HT-29 (cell line): ENCODE results near the gene MRGPRE. TPM values are rescaled to one million over a fixed set of nuclear protein-coding genes. Genes with fewer than 3 reads are reported as not detected.
"Not testable (repeated sequence)": the region's sequence is repeated elsewhere in the genome, so short reads cannot be mapped to it uniquely, and the experiment has no call there.

Experiments used
- DNase-seq: peaks from one replicate; pipeline ENCODE4 v3.0.0-alpha.2; 2015; ENCODE audit warnings: low spot score
- total RNA-seq: library from RNA; depleted of rRNA; stranded (reverse); fragments of >200 nt; shearing (Covaris generic); gene quantifications from 2 replicates; pipeline ENCODE4 v1.2.3, GENCODE V29; 2014; rRNA removed

The MRGPRE gene, protein sequence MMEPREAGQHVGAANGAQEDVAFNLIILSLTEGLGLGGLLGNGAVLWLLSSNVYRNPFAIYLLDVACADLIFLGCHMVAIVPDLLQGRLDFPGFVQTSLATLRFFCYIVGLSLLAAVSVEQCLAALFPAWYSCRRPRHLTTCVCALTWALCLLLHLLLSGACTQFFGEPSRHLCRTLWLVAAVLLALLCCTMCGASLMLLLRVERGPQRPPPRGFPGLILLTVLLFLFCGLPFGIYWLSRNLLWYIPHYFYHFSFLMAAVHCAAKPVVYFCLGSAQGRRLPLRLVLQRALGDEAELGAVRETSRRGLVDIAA
- total RNA-seq: 0.36 TPM in 1 of 2 replicates, not detected in the other

DNA sequence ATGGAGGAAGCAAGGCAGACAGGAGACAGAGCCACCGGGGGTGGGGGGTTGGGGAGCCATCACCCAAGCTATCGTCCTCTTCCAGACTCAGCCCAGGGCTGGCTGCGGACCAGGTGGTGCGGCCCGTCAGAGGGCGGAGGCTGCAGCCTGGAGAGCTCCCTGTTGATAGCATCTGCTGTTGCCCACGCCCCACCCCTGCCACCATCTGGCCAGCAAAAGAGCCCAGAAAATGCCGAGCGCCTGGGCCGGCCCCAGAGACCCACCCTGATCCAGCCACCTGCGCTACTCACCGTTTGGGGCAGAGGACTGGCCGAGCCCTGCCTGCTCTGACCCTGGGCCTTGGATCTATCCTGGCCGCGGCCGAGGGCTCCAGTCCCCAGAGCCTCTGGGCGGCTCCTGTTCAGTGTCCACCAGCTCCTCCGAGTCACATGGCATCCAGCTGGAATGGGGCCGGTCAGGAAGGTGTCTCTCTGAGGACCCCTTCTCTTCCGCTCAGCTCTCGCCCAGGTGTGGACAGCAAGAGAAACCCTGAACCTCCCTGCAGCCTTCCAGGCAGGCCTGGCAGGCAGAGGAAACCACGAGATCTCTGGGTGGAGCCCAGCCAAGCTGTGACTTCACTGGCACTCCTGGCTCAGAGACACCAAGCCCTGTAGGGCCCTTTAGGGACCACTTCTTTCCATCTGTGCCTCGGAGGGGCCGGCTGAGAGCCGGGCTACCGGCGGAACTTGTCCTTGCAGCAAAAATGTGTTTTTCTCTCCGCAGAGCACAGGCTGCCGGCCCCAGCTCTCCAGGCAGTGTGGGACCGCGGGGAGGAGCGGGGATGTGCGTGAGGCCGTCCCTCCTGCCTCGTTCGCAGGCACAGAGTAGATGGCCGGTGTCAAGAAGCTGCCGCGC lies at the start of gene MRGPRE:
Gene MRGPRE, minus strand, starts transcription at position 567 of the 894 bp plus-strand sequence. CDS start 3,618 bp downstream, outside the sequence.
- peak; percentile 46 for DNase-seq

DNA sequence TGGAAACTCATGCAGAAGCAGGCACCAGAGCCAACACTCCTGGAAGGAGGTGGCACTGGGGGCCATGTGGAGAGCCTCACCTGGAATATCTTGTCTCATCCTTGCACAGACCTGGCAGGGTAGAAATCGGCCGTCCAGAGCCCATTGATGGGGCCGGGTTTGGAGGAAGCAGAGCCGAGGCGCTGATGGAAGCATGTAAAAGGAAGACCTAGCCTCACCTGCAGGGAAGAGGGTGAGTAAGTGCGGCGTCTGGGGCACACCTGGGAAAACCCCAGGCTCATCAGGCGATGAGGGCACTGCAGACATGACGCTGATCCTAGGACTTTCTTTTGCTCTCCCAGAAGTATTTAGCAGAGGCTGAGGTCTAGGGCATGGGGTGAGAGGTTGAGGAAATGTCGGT lies 48.9 kb upstream of the MRGPRE start:
- not testable (repeated sequence) for DNase-seq

DNA sequence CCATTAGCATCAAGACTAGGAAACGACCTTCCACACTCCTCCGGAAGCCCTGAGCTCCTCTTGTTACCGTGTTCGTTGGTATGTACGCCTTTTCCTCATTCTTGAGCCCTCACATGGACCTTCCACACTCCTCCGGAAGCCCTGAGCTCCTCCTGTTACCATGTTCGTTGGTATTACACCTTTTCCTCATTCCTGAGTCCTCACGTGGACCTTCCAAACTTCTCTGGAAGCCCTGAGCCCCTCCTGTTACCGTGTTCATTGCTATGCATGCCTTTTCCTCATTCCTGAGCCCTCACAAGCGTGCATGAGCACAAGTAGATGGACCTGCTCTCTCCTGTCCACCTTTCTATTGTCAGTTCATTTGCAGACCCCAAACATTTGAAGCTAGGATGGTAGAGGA lies 48.4 kb upstream of the MRGPRE start:
- not testable (repeated sequence) for DNase-seq

DNA sequence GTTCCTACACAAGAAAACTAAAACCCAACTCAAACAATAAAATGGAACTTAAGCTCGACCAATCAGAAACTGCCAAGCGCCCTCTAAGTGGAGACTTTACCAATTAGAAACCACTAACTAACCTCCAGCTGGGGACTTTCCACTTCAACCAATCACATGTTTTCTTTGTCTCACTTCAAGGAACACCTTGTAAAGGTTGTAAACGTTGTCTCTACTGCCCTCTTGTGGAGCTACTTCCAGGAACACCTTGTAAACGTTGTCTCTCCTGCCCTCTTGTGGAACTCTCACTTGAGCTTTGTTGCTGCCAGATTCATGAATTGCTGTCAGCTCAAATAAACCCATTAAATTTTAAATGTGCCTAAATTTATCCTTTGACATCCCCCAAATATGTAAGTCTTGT lies 46.7 kb upstream of the MRGPRE start:
- not testable (repeated sequence) for DNase-seq

DNA sequence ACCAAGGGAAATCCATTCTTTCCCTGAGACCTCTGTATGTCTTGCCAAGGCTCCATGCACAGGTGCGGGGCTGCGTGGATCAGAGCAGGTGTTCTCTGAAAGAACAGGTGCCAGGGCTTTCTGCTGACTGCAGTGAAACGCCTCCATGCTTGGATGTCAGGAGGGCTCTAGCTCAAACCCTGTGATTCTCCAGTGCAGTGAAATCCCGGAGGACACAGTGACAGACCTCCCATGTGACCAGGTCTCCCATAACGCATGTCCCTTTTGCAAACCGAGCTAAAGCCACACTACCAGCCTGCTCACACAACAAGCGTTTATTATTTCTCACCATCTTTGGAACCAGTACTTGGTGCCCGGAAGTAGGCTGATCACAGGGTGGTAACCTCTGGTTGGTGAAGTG lies 41.4 kb upstream of the MRGPRE start:
- not testable (repeated sequence) for DNase-seq

DNA sequence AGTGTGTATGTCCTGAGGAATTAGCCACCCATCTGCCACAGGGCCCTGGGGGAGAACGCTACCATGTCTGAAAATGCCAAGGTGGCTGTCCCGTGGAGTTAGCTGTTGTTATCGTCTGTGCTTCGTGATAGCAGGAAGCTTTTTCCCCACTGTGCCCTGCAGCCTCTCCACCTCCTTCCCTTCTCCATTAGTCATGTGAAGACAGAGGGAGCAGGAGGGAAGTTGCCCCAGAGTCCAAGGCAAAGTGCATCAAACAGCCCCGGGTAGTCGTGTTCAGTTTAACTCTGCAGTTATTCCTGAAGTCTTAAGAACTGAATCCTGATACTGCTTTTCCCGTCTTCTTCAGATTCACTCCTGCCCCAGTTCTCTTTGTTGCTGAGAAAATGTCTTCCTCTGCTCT lies 30.3 kb upstream of the MRGPRE start:
- DNase-seq: not testable (repeated sequence)

DNA sequence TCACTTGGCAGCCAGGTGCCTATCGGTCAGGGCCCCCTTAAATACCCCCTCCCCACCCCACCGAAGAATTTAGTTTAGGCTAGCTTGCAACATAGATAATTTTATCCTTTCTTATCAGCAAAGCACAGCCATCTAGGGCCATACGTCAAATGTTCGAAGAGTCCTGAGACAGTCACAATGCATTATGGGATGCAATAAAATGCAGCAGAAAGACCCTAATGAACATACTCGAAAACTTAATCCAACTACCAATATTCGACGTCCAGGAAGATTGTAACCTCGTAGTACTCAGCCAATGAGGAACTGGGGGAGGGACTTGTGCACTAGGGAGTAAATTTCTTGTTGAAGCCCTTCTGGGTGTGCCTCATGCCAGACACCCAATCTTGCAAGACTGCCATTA lies 29.6 kb upstream of the MRGPRE start:
- not testable (repeated sequence) for DNase-seq

DNA sequence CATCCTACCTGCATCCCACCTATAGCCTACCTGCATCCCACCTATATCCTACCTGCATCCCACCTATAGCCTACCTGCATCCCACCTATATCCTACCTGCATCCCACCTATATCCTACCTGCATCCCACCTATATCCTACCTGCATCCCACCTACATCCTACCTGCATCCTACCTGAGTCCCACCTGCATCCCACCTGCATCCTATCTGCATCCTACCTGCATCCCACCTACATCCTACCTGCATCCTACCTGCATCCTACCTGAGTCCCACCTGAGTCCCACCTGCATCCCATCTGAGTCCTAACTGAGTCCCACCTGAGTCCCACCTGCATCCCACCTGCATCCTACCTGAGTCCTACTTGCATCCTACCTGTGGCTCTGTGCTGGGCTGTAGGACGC lies 25.3 kb upstream of the MRGPRE start:
- DNase-seq: not testable (repeated sequence)

DNA sequence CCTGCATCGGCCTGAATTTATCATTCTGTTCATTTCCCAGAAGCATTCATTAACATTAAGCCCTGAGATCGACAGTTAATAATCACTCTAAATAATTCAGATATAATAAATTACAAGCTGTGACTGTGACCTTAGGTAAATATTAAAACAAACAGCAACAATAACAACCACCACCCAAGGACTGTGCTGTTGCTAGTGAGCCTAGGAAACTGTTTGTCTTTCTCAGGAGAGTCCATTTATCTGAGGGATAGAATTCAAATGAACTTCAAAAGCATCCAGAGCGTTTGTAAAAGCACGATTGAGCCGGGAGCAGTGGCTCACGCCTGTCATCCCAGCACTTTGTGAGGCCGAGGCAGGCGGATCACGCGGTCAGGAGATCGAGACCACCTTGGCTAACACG lies 23.0 kb upstream of the MRGPRE start:
- DNase-seq: not testable (repeated sequence)

DNA sequence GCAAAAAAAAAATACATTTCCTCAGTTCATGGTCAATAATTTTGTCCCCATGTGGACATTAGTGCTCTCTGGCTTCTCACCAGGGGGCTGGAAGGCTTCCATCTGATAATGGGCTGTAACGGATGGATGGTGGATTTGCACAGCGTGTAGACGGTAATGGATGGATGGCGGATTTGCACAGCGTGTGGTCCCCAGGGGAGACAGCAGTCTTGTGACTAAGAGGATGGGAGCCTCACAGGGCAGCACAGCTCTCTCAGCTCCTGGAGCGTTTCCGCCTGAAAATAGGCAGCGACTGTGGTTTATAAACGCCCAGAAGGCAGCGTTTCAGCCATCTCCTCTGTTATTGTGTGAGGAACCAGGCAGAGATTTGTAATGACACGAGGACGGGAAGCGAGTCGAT lies 22.6 kb upstream of the MRGPRE start:
- DNase-seq: not testable (repeated sequence)

DNA sequence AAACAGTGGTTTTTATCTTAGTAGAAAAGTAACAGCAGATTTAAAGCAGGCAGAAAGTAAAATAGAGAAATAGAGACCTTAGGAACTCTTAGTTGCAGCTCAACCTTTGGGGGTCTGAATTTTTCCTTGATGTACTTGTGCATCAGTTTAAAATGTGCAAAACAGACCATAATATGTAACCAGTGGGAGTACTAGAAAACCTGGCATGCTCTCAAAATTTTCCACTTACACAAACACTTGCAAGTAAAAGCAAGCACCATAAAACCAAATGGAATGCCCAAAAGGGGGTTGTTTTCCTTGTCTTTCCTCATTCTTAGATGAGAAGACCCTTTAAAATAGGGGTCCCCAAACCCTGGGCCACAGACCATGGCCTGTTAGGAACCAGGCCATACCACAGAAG lies 12.9 kb upstream of the MRGPRE start:
- DNase-seq: no peak

DNA sequence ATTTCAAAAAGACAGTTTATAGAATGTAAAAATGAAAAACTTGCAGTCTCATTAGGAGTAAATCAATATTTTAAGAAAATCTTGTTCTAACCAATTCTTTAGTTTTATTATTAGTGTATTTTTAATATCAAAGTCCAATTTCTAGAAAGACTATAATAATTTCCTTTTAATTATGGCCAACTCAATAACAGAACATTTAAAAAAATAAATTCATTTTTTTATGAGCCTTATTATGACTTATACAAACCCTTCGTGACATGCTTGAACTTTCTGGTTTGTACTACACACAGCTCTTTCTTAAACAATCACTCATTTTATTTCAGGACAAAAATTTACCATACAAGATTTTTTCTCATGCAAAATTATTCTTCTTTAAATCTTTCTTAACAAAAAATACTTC lies 11.7 kb upstream of the MRGPRE start:
- no peak for DNase-seq

DNA sequence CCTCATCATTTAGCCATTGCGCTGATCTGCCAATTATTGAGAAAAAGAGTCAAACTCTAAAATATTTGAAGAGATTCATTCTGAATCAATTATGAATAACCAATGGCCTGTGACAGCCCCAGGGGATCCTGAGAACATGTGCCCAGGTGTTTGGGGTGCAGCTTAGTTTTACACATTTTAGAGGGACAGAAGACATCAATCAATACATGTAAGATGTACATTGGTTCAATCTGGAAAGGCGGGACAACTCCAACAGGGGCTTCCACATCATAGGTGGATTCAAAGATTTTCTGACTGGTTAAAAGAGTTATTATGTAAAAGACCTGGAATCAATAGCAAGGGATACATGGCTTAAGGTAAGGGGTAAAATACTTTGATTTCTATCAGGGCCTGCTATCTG lies 4.9 kb upstream of the MRGPRE start:
- DNase-seq: no peak

DNA sequence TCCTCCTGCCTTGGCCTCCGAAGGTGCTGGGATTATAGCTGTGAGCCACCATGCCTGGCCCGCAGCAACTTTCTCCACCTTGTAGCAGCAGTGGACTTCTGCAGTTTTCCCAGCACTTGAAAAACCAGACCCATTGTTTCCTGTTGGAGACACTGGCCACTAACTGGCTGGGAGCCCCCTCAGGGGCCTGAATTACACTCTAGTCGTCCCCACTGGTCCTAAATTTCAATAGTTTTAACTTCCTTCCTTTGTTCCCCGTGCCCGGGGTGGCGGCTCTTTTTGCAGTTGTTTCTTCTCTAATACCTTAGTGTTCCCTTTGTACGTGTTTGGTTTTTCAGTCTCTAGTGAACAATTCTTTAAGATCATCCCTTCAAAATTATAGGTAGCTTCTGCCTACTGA lies 2.6 kb upstream of the MRGPRE start:
- no peak for DNase-seq

DNA sequence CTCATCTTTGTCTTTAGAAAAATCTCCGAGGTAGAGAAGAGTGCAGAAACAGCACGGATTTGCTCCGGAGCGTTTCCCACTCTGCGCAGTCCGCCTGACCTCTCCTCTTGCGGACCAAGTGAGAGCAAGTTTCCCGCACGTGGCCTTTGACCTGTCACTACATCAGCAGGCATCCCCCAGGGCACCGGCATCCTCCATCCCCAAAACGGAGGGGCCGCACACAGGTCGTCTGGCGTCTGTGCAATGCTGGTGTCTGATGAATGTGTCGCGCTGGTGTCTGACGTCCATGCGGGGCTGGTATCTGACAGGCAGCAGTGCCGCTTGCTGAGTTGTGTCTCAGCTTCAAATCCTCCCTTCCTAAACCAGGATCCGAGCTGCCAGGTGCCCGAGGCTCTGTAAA lies 739 bp upstream of the MRGPRE start:
- DNase-seq: no peak

DNA sequence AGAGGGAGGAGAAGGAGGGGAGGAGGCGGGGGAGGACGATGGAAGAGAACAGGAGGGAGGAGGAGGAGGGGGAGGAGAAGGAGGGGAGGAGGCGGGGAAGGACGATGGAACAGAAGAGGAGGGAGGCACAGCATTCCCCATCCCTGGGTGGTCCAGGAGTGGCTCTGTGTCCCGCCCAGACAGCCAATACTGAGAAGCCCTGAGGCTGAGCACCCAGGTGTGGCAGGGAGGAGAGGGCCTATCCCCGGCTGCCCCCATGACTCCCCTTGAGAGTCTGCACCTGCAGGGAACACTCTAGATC lies 717 bp downstream of the MRGPRE start:
- DNase-seq: no peak

DNA sequence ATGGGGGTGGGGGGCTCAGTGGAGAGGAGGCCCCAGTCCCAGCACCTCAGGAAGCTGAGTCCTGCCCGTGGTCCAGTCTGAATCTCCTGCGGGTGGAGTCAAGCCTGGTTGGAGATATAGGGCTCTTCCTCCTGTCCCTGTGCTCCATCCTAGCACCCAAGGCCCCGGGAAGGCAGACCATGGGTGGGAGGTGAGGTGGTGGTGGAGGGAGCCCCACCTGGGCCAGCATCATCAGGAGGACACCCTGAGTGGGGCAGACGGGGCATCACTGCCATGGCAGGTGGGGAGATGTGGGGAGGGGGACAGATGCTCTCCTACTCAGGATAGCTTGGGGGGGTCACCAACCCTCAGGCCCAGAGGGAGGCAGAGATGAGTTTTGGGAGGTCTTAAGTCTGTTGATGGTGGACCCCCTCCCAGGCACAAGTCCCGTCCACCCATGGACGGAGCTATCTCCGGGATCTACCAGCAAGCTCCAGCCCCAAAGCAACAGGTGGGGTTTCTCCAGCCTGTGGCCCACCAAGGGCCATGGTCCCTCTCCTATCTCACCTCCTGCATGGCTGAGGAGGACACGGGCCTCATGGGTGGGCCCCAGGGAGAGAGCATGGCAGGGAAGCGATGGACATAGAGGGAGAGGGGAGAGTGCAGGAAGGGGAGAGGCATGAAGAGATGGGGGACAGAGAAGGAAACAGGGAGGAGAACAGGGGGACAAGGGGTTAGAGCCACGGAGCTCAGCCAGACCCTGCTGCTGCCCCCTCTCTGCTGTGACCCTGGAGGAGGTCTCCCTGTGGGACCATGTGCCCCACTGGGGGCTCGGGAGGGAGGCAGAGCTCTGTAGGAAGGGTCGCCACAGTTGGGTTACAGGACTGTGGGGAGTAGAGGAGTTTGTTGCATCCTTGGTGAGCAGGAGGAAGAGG lies 1.3 kb downstream of the MRGPRE start:
- DNase-seq: no peak

DNA sequence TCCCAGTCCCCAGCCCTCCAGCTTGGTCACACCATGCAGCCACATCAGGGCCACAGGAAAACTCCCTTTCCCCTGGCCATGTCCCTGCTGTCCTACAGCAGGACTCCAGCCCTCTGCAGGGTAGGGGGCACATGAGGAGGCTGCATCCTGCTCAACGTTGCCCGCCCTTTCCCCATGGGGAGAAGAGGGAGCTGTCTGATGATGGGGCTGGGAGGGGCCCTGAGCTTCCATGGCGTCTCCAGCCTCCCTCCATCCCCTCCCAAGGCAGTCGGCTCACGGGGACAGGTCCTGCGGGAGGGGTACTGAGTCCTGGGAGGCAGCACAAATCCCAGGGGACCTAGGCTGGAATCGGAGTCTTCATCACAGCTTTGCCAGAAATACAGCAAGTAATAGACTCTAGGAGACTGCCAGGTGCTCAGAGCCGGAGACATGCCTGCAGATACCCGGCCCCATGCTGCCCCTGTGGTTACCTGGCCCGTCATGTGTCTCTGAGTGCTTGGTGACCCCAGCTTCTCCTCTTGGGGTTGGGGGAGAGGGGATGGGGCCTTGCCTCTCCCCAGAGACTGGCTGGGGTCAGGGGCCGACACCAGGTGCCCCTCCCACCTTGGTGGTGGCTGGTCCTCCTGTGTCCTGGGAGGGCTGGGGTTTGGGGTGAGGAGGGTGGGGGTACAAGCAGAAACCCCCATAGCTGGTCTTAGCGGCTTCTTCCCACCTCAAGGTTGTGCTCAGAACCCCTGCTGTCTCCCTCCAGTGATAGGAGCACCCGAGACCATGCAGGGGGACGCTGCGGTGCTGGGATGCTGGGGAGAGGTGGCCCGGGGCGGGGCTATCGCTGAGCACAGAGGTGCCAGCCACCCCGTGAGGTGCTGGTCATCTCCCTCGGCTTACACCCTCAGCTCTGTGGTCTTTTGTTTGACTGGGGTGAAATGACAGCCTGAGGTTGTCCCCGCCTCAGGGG lies 2.3 kb downstream of the MRGPRE start:
- no peak for DNase-seq

DNA sequence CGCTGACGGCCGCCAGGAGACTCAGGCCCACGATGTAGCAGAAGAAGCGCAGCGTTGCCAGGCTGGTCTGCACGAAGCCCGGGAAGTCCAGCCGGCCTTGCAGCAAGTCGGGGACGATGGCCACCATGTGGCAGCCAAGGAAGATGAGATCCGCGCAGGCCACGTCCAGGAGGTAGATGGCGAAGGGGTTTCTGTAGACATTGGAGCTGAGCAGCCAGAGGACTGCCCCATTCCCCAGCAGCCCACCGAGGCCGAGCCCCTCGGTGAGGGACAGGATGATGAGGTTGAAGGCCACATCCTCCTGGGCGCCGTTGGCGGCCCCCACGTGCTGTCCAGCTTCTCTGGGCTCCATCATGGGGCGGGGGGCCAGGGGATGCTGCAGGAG lies 3.8 kb downstream of the MRGPRE start:
- no peak for DNase-seq

DNA sequence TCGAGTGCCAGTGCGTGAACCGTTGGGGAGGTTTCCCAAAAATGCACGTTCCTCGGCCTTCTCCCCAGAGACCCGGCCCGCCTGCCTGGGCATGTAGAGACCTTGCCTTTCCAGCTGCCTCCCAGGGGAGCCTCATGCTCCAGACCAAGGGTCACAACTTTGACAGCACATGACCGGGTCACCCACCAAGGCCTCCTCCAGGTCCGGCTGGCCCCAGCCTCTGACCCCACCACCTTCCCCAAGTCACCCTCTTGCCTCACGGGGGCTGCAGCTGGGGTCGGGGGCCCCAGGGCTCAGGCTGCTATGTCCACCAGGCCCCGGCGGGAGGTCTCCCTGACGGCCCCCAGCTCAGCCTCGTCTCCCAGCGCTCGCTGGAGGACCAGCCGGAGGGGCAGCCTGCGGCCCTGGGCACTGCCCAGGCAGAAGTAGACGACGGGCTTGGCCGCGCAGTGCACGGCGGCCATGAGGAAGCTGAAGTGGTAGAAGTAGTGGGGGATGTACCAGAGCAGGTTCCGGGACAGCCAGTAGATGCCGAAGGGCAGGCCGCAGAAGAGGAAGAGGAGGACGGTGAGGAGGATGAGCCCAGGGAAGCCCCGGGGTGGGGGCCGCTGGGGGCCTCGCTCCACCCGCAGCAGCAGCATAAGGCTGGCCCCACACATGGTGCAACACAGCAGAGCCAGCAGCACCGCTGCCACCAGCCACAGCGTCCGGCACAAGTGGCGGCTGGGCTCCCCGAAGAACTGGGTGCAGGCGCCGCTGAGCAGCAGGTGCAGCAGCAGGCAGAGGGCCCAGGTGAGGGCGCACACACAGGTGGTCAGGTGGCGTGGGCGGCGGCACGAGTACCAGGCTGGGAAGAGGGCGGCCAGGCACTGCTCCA lies 4.4 kb downstream of the MRGPRE start:
- DNase-seq: no peak
